Choroid plexus epithelial cell (primary cell): ENCODE measurements around the gene SLC44A5.
A peak's percentile ranks its signal among the peaks of the same experiment; 100 is the strongest.
"Not testable (repeated sequence)": the region's sequence is repeated elsewhere in the genome, so short reads cannot be mapped to it uniquely, and the experiment has no call there.

Experiments used
- DNase-seq: peaks from one replicate; pipeline ENCODE4 v3.0.0-alpha.2; 2010; ENCODE audit warnings: low read depth
- H3K4me3 ChIP-seq: 2 replicates; pipeline ENCODE4 v1.5.1; 2011; ENCODE audit warnings: low read depth, mild to moderate bottlenecking, control low read depth, low read length, moderate library complexity
- CTCF ChIP-seq: conservative IDR thresholded peaks from 2 replicates; pipeline ENCODE4 v1.5.1; 2011; ENCODE audit warnings: low read depth, mild to moderate bottlenecking, control low read depth, inconsistent platforms, low read length, moderate library complexity

SLC44A5 gene

GRCh38 chr1:75611014-75611413 is at the start of gene SLC44A5:
Gene SLC44A5, minus strand, starts transcription at chr1:75611114. Its CDS starts 69,667 bp downstream, at chr1:75541447.
- DNase-seq: no peak
- no peak within 1 kb of the TSS for H3K4me3 ChIP-seq
- no peak for TF ChIP-seq CTCF

GRCh38 chr1:75655931-75656330 is 45.0 kb upstream of the SLC44A5 start:
- H3K4me3 ChIP-seq: no peak overlapping the region
- no peak for TF ChIP-seq CTCF

GRCh38 chr1:75647183-75647582 is 36.3 kb upstream of the SLC44A5 start:
- not testable (repeated sequence) for H3K4me3 ChIP-seq, DNase-seq

More at GRCh38 chr1:75655931-75656330, 45.0 kb upstream of the SLC44A5 start:
- no peak for DNase-seq

- H3K4me3 ChIP-seq, DNase-seq: not testable (repeated sequence)
These were observed 34.2 kb upstream of the SLC44A5 start for GRCh38 chr1:75645153-75645552.

- peak; percentile 2 for DNase-seq
- no peak for TF ChIP-seq CTCF
These were observed 32.5 kb upstream of the SLC44A5 start for GRCh38 chr1:75643460-75643859.

GRCh38 chr1:75641325-75641724 is 30.4 kb upstream of the SLC44A5 start:
- H3K4me3 ChIP-seq: no peak overlapping the region
- DNase-seq: no peak
- no peak for TF ChIP-seq CTCF

More at GRCh38 chr1:75643460-75643859, 32.5 kb upstream of the SLC44A5 start:
- H3K4me3 ChIP-seq: no peak overlapping the region

- no peak for TF ChIP-seq CTCF
- no peak overlapping the region for H3K4me3 ChIP-seq
- DNase-seq: no peak
These were observed 29.2 kb upstream of the SLC44A5 start for GRCh38 chr1:75640137-75640536.

- peak; percentile 63 for DNase-seq
- no peak overlapping the region for H3K4me3 ChIP-seq
- TF ChIP-seq CTCF: peak; percentile 80
These were observed 21.5 kb upstream of the SLC44A5 start for GRCh38 chr1:75632350-75632949.
